Nephron (organoid): ENCODE measurements around the gene ERCC6L.
"Not testable (repeated sequence)": the region's sequence is repeated elsewhere in the genome, so short reads cannot be mapped to it uniquely, and the experiment has no call there.

Experiments
- H3K27ac Mint-ChIP-seq, 3 experiments: 2 replicates each; pipeline ENCODE4 v1.8.0; 2020; ENCODE audit warnings: mixed read lengths in 3 of 3, mild to moderate bottlenecking in 2 of 3, moderate library complexity in 1 of 3
- H3K27me3 Mint-ChIP-seq: 2 replicates; pipeline ENCODE4 v1.8.0; 2021; ENCODE audit warnings: low read depth, mild to moderate bottlenecking, moderate library complexity, mixed read lengths
- H3K36me3 Mint-ChIP-seq: 2 replicates; pipeline ENCODE4 v1.8.0; 2020; ENCODE audit warnings: low read depth, mixed read lengths
- H3K4me1 Mint-ChIP-seq: 2 replicates; pipeline ENCODE4 v1.8.0; 2020; ENCODE audit warnings: mixed read lengths
- H3K4me3 Mint-ChIP-seq, 3 experiments: 2 replicates each; pipeline ENCODE4 v1.8.0; 2020; ENCODE audit warnings: mild to moderate bottlenecking in 3 of 3, mixed read lengths in 3 of 3, moderate library complexity in 2 of 3
- H3K9me3 Mint-ChIP-seq: 2 replicates; pipeline ENCODE4 v1.8.0; 2020; ENCODE audit warnings: mixed read lengths
- TF ChIP-seq, protein P1 (sequence below), 3 experiments: fragments of 200-600 bp; sonication (generic); IDR thresholded peaks; one replicate each; pipeline ENCODE4 v1.5.0; 2021; ENCODE audit warnings: antibody characterized with exemption in 3 of 3; ENCODE audit not compliant: unreplicated experiment in 3 of 3

ERCC6L gene

DNA sequence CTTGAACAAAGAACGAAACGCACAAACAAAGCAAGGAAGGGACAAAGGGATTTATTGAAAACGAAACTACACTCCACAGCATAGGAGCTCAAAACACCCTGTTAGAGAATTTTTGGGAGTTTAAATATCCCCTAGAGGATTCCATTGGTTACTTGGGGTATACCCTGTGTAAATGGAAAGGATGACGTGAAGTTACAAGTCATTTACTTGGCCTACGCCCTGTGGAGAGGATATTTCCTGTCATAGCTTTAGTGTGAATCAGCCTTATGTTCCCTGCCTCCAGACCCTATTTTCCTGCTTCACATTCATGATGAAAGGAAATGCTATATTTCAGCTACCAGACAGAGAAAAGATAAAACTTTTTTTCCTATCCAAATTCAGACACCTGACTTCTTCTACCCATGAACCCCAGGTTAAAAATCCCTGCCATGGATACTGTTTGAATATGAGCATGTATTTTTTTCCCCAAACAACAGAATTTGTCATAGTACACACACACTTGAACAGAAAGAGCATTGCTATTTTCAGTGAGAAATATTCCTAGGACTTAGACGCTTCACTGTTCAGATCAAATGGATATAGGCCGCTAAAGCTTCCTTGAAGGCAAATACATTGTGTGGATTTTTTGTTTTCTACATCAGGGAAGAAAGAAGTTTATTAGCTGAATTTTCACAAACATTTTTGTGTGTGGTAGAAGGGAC is 36.8 kb downstream of the ERCC6L start:
- H3K9me3 Mint-ChIP-seq = no peaks in the 10 kb centered on the region
- H3K36me3 Mint-ChIP-seq = peaks cover 37% of the 10 kb centered on the region
- no peaks in the 10 kb centered on the region for H3K4me1 Mint-ChIP-seq
- H3K4me3 Mint-ChIP-seq = no peak overlapping the region
- H3K27ac Mint-ChIP-seq = no peak overlapping the region
- TF ChIP-seq, protein P1, sequence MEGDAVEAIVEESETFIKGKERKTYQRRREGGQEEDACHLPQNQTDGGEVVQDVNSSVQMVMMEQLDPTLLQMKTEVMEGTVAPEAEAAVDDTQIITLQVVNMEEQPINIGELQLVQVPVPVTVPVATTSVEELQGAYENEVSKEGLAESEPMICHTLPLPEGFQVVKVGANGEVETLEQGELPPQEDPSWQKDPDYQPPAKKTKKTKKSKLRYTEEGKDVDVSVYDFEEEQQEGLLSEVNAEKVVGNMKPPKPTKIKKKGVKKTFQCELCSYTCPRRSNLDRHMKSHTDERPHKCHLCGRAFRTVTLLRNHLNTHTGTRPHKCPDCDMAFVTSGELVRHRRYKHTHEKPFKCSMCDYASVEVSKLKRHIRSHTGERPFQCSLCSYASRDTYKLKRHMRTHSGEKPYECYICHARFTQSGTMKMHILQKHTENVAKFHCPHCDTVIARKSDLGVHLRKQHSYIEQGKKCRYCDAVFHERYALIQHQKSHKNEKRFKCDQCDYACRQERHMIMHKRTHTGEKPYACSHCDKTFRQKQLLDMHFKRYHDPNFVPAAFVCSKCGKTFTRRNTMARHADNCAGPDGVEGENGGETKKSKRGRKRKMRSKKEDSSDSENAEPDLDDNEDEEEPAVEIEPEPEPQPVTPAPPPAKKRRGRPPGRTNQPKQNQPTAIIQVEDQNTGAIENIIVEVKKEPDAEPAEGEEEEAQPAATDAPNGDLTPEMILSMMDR (IDR thresholded peaks at IDR 0.05; ENCODE audit: unreplicated experiment in 3 of 3) = no peak
- H3K27me3 Mint-ChIP-seq = no peaks in the 10 kb centered on the region

DNA sequence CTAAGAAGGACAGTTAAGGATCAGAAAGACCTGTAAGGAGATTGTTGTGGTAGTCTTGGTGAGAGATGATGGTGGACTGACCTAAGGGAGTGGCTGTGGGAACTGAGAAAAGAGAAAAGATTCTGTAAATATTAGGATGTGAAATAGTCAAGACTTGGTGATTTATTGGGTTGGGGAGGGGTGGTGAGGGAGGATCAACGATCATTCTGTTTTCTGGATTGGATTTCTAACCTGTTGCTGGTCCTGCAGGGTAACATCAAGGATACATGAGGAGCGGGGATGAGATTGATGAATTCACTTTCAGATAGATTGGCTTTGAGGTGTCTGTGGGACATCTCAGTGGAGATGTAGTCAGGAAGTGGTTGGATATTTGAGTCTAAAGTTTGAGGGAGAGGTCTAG is 55.9 kb downstream of the ERCC6L start:
- Mint-ChIP-seq H3K36me3 (peaks cover 17% of the 10 kb centered on the region), H3K27ac (no peak overlapping the region), H3K27me3 (no peaks in the 10 kb centered on the region), H3K4me3 (no peak overlapping the region), H3K4me1 (no peaks in the 10 kb centered on the region), H3K9me3 (peaks cover 12% of the 10 kb centered on the region)
- TF ChIP-seq, protein P1 (IDR thresholded peaks at IDR 0.05; ENCODE audit: unreplicated experiment in 3 of 3) = no peak

DNA sequence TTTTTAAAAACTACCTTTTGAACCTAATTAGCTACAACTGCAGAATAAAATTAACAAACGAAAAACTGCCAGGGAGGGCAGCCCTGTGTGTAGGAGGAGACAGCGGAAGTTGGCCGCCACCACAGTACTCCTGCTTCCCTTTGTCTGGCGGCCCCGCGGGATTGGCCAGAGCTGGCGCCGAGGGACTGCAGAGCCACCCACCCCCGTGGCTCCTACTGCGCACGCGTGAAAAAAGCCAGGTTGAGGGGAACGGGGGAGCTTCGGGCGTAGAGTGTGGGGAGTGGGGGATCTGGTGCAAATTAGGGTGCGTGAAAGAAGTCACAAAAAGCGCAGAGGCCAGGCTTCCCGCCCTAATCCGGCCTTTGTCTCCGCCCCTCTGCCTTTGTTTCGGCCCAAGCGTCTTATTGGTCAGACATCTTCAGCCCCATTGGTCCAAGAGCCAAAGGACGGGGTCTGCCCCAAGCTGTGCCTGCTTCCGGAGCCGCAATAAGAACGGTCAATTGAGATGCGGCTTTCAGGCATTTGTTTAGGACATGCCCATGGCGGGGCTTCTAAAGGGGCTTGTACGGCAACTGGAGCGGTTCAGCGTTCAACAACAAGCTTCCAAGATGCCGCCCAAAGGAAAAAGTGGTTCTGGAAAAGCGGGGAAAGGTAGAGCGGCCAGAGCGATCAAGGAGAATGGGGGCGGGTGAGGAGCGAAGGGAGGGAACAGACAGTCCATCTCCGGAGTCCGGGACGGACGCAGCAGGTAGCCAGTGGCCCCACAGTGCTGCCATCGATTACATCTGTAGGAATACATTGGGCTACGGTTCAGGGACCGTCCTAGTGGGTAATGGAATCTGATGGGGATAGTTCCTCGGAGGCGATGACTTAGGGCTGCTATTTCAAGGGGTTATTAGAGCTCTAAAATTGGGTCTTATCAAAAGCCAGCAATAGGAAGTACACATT is 57.4 kb downstream of the ERCC6L start, which contains the start of gene PIN4:
Gene PIN4 (plus strand): TSS at position 580 of the 948 bp plus-strand sequence. CDS start 29 bp downstream, at position 609.
- H3K36me3 Mint-ChIP-seq = peaks cover 11% of the 10 kb centered on the region
- H3K4me3 Mint-ChIP-seq = no peak within 1 kb of the TSS
- TF ChIP-seq, protein P1 (IDR thresholded peaks at IDR 0.05; ENCODE audit: unreplicated experiment in 3 of 3) = no peak
- peaks cover 20% of the 10 kb centered on the region for H3K9me3 Mint-ChIP-seq
- no peaks in the 10 kb centered on the region for H3K27me3 Mint-ChIP-seq
- no peak within 1 kb of the TSS for H3K27ac Mint-ChIP-seq
- H3K4me1 Mint-ChIP-seq = no peaks in the 10 kb centered on the region

DNA sequence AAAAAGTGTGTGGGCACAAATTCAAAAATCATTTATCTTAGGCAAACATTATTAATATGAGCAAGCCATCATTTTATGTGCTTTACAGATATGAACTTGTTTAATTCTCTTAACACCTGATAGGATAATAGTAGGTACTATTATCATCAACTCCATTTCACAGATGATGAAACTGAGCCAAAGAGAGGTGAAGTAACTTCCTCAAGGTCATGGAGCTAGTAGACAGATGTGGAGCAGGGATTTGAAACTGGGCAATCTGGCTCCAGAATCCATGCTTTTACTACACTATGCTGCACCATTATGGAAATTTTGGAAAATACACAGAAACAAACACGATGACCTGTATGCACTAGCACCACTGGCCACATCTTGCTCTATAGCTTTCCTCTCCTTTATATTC is 58.3 kb downstream of the ERCC6L start:
- no peaks in the 10 kb centered on the region for H3K27me3 Mint-ChIP-seq
- no peak overlapping the region for H3K27ac Mint-ChIP-seq
- peaks cover 24% of the 10 kb centered on the region for H3K9me3 Mint-ChIP-seq
- peaks cover 7% of the 10 kb centered on the region for H3K36me3 Mint-ChIP-seq
- no peaks in the 10 kb centered on the region for H3K4me1 Mint-ChIP-seq
- TF ChIP-seq, protein P1 (IDR thresholded peaks at IDR 0.05; ENCODE audit: unreplicated experiment in 3 of 3) = no peak
- peak overlapping the region in 1 of 3 experiments; percentile 65 for H3K4me3 Mint-ChIP-seq

DNA sequence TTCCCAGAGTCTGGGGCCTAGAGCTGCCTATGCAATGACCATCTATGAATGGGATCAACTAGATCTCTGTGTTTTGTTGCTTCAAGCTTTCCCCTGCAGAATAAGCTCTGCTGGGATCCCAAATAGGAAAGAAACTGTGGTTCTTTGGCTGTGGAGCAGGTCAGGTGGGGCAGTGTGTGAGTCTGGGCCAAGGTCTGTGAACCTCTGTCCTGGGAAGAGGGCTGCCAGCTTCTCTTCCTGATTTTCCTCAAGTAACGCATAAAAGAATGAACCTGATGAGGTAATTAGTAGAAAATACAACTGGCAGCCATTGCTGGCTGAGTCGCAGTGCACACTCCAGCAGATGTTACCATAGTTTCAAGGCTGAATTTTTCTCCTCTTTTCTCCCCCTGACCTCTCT is 61.8 kb downstream of the ERCC6L start:
- H3K27ac Mint-ChIP-seq = no peak overlapping the region

DNA sequence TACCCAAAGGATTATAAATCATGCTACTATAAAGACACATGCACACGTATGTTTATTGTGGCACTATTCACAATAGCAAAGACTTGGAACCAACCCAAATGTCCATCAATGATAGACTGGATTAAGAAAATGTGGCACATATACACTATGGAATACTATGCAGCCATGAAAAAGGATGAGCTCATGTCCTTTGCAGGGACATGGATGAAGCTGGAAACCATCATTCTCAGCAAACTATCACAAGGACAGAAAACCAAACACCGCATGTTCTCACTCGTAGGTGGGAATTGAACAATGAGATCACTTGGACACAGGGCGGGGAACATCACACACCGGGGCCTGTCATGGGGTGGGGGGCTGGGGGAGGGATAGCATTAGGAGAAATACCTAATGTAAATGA is 62.5 kb downstream of the ERCC6L start:
- not testable (repeated sequence) for H3K27me3 Mint-ChIP-seq, H3K4me3 Mint-ChIP-seq, H3K27ac Mint-ChIP-seq, H3K36me3 Mint-ChIP-seq, H3K4me1 Mint-ChIP-seq
- peaks cover 23% of the 10 kb centered on the region for H3K9me3 Mint-ChIP-seq

More for the DNA sequence above, 61.8 kb downstream of the ERCC6L start:
- Mint-ChIP-seq H3K27me3 (no peaks in the 10 kb centered on the region), H3K4me3 (no peak overlapping the region), H3K9me3 (peaks cover 23% of the 10 kb centered on the region), H3K4me1 (no peaks in the 10 kb centered on the region), H3K36me3 (peaks cover 3% of the 10 kb centered on the region)
- TF ChIP-seq, protein P1 (IDR thresholded peaks at IDR 0.05; ENCODE audit: unreplicated experiment in 3 of 3) = no peak
